HEK293 (cell line): ENCODE measurements around the gene UBAC2.

Source experiments
- CTCF ChIA-PET: fragments of 350-600 bp; formaldehyde crosslinking; extraction: SDS; loops from one replicate; lab custom pipeline; 2021; ENCODE audit warnings: antibody characterized with exemption; lab: Yijun Ruan, JAX
- POLR2A ChIA-PET: fragments of 300-600 bp; formaldehyde crosslinking; extraction: SDS; loops from one replicate; lab custom pipeline; 2020; ENCODE audit warnings: antibody characterized with exemption, inconsistent platforms; lab: Yijun Ruan, JAX
- H3K27ac ChIP-seq: fragments of 200-500 bp; sonication (Bioruptor generic); 2 replicates; pipeline ENCODE4 v1.5.1; 2014; ENCODE audit warnings: low read depth, low read length, control low read depth, inconsistent platforms; ENCODE audit errors: extremely low read depth
- H3K36me3 ChIP-seq, 2 experiments: fragments of 200-500 bp in 1 of 2; sonication (Bioruptor generic) in 1 of 2; 1 replicate in 1 of 2; 2 replicates in 1 of 2; pipeline ENCODE4 v1.5.1; 2014 to 2017; ENCODE audit warnings: inconsistent platforms in 2 of 2, low read length in 2 of 2; ENCODE audit not compliant: control insufficient read depth in 2 of 2, insufficient read depth in 1 of 2
- H3K4me1 ChIP-seq: fragments of 200-500 bp; sonication (Bioruptor generic); 2 replicates; pipeline ENCODE4 v1.5.1; 2014; ENCODE audit warnings: mild to moderate bottlenecking, low read length, inconsistent platforms; ENCODE audit not compliant: control insufficient read depth, insufficient read depth
- H3K4me3 ChIP-seq: 2 replicates; pipeline ENCODE4 v1.5.1; 2011; ENCODE audit warnings: low read depth, mild to moderate bottlenecking, control low read depth, low read length, moderate library complexity
- H3K9me3 ChIP-seq: fragments of 200-500 bp; sonication (Bioruptor generic); 2 replicates; pipeline ENCODE4 v1.5.1; 2014; ENCODE audit warnings: low read depth, low read length, inconsistent platforms; ENCODE audit not compliant: control insufficient read depth, insufficient read depth
- BCL6B ChIP-seq: fragments of 450-650 bp; formaldehyde crosslinking; IDR thresholded peaks from 2 replicates; pipeline ENCODE4 v1.5.1; 2017; ENCODE audit warnings: missing biosample characterization, missing genetic modification characterization
- KLF8 ChIP-seq: fragments of 450-650 bp; formaldehyde crosslinking; IDR thresholded peaks from 2 replicates; pipeline ENCODE4 v1.5.1; 2016; ENCODE audit warnings: missing biosample characterization, missing genetic modification characterization
- PBX3 ChIP-seq: sonication (generic); formaldehyde crosslinking; IDR thresholded peaks from 2 replicates; pipeline ENCODE4 v1.8.1; 2022; ENCODE audit warnings: mild to moderate bottlenecking, moderate library complexity, missing genetic modification reagents
- RBAK ChIP-seq: fragments of 450-650 bp; formaldehyde crosslinking; IDR thresholded peaks from 2 replicates; pipeline ENCODE4 v1.5.1; 2016; ENCODE audit warnings: missing biosample characterization, missing genetic modification characterization
- ZBTB7A ChIP-seq: fragments of 450-650 bp; formaldehyde crosslinking; IDR thresholded peaks from 2 replicates; pipeline ENCODE4 v1.5.1; 2016; ENCODE audit warnings: low read depth, missing biosample characterization, missing genetic modification characterization
- ZFP37 ChIP-seq: fragments of 450-650 bp; formaldehyde crosslinking; IDR thresholded peaks from 2 replicates; pipeline ENCODE4 v1.5.1; 2016; ENCODE audit warnings: missing biosample characterization, missing genetic modification characterization
- ZNF174 ChIP-seq: fragments of 450-650 bp; formaldehyde crosslinking; IDR thresholded peaks from 2 replicates; pipeline ENCODE4 v1.5.0; 2017; ENCODE audit warnings: missing biosample characterization, mild to moderate bottlenecking, missing genetic modification characterization
- ZNF266 ChIP-seq: fragments of 450-650 bp; formaldehyde crosslinking; IDR thresholded peaks from 2 replicates; pipeline ENCODE4 v1.5.1; 2016; ENCODE audit warnings: missing biosample characterization, missing genetic modification characterization, low read depth
- ZNF473 ChIP-seq: fragments of 450-650 bp; formaldehyde crosslinking; IDR thresholded peaks from 2 replicates; pipeline ENCODE4 v1.5.1; 2017; ENCODE audit warnings: missing biosample characterization, missing genetic modification characterization
- ZNF48 ChIP-seq: fragments of 450-650 bp; formaldehyde crosslinking; IDR thresholded peaks from 2 replicates; pipeline ENCODE4 v1.5.1; 2016; ENCODE audit warnings: missing biosample characterization, missing genetic modification characterization
- ZNF514 ChIP-seq: fragments of 450-650 bp; formaldehyde crosslinking; IDR thresholded peaks from 2 replicates; pipeline ENCODE4 v1.5.1; 2016; ENCODE audit warnings: missing biosample characterization, missing genetic modification characterization
- ZNF624 ChIP-seq: fragments of 450-650 bp; formaldehyde crosslinking; IDR thresholded peaks from 2 replicates; pipeline ENCODE4 v1.5.1; 2017; ENCODE audit warnings: missing biosample characterization, missing genetic modification characterization
- ZNF626 ChIP-seq: fragments of 450-650 bp; sonication (Bioruptor Pico); formaldehyde crosslinking; IDR thresholded peaks from 2 replicates; pipeline ENCODE4 v1.5.1; 2018; ENCODE audit warnings: missing biosample characterization, missing genetic modification characterization, inconsistent platforms
- TF ChIP-seq, protein P1 (sequence below): fragments of 450-650 bp; IDR thresholded peaks from 2 replicates; pipeline ENCODE4 v1.5.1; 2018; ENCODE audit warnings: missing biosample characterization, missing genetic modification characterization
- TF ChIP-seq, protein P2 (sequence below): fragments of 450-650 bp; formaldehyde crosslinking; optimal IDR thresholded peaks from 2 replicates; pipeline ENCODE3; 2016; ENCODE audit warnings: missing biosample characterization, mild to moderate bottlenecking, missing genetic modification characterization
- TF ChIP-seq, protein P3 (sequence below): fragments of 450-650 bp; formaldehyde crosslinking; IDR thresholded peaks from 2 replicates; pipeline ENCODE4 v1.5.1; 2016; ENCODE audit warnings: missing biosample characterization, missing genetic modification characterization

Gene UBAC2

DNA sequence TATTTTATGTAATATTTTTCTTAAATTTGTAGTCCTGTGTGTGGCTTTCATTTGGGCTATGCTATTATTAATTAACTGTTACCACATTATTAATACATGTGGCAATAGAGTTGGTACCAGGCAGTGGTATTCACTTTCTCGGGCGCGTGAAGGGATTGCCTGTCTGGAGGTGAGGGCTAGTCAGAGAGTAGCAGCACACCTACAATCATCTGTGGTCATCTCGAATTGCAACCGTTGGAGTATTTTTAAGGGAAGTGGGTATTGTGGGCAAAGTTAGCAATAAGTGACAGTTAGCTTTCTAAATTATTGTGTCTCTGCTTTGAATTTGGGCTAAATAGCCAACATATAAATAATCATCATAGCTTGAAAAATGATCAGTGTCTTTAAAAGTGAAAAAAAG is 77.5 kb downstream of the UBAC2 start:
- Histone ChIP-seq H3K27ac (no peak overlapping the region), H3K9me3 (no peaks in the 10 kb centered on the region), H3K36me3 (no peaks in the 10 kb centered on the region), H3K4me1 (no peaks in the 10 kb centered on the region), H3K4me3 (no peak overlapping the region)
- CTCF ChIA-PET, result interaction anchor here (0.6 kb wide), 2 partner anchors 260 to 924 kb away, joined by 4 to 5 read pairs; no protein-coding TSS in a partner anchor
- TF ChIP-seq, protein P1, sequence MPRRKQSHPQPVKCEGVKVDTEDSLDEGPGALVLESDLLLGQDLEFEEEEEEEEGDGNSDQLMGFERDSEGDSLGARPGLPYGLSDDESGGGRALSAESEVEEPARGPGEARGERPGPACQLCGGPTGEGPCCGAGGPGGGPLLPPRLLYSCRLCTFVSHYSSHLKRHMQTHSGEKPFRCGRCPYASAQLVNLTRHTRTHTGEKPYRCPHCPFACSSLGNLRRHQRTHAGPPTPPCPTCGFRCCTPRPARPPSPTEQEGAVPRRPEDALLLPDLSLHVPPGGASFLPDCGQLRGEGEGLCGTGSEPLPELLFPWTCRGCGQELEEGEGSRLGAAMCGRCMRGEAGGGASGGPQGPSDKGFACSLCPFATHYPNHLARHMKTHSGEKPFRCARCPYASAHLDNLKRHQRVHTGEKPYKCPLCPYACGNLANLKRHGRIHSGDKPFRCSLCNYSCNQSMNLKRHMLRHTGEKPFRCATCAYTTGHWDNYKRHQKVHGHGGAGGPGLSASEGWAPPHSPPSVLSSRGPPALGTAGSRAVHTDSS, result no peak
- TF ChIP-seq, protein P2, sequence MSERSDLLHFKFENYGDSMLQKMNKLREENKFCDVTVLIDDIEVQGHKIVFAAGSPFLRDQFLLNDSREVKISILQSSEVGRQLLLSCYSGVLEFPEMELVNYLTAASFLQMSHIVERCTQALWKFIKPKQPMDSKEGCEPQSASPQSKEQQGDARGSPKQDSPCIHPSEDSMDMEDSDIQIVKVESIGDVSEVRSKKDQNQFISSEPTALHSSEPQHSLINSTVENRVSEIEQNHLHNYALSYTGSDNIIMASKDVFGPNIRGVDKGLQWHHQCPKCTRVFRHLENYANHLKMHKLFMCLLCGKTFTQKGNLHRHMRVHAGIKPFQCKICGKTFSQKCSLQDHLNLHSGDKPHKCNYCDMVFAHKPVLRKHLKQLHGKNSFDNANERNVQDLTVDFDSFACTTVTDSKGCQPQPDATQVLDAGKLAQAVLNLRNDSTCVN (tag by site-specific recombination), result no peak
- no peak for TF ChIP-seq ZNF626
- TF ChIP-seq, protein P3, sequence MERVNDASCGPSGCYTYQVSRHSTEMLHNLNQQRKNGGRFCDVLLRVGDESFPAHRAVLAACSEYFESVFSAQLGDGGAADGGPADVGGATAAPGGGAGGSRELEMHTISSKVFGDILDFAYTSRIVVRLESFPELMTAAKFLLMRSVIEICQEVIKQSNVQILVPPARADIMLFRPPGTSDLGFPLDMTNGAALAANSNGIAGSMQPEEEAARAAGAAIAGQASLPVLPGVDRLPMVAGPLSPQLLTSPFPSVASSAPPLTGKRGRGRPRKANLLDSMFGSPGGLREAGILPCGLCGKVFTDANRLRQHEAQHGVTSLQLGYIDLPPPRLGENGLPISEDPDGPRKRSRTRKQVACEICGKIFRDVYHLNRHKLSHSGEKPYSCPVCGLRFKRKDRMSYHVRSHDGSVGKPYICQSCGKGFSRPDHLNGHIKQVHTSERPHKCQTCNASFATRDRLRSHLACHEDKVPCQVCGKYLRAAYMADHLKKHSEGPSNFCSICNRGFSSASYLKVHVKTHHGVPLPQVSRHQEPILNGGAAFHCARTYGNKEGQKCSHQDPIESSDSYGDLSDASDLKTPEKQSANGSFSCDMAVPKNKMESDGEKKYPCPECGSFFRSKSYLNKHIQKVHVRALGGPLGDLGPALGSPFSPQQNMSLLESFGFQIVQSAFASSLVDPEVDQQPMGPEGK (tag by site-specific recombination), result no peak
- no peak for TF ChIP-seq BCL6B (tag by site-specific recombination)
- TF ChIP-seq ZNF473 (tag by site-specific recombination), result no peak
- TF ChIP-seq ZNF174 (tag by site-specific recombination), result no peak
- no peak for TF ChIP-seq ZNF514 (tag by site-specific recombination)
- TF ChIP-seq ZNF624 (tag by site-specific recombination), result no peak
- no peak for TF ChIP-seq ZNF266
- no peak for TF ChIP-seq ZFP37 (tag by site-specific recombination)
- TF ChIP-seq ZNF48, result no peak
- no peak for TF ChIP-seq RBAK
- TF ChIP-seq KLF8 (tag by site-specific recombination), result no peak
- POLR2A ChIA-PET, result no interaction called here

- CTCF ChIA-PET, result interaction anchor here (0.6 kb wide), 1 partner anchor 925 kb away, joined by 4 read pairs; no protein-coding TSS in a partner anchor
- TF ChIP-seq PBX3 (CRISPR knock-in tag), result no peak
- TF ChIP-seq ZBTB7A (tag by site-specific recombination), result no peak
- TF ChIP-seq, all 188 proteins: peak for 0
These were observed 78.2 kb downstream of the UBAC2 start for GRCh38 chr13:99278843-99279242.

More at GRCh38 chr13:99278843-99279242, 78.2 kb downstream of the UBAC2 start:
- POLR2A ChIA-PET, result no interaction called here
- H3K9me3 ChIP-seq, result no peaks in the 10 kb centered on the region
- no peaks in the 10 kb centered on the region for H3K4me1 ChIP-seq
- H3K27ac ChIP-seq, result no peak overlapping the region
- no peaks in the 10 kb centered on the region for H3K36me3 ChIP-seq
- H3K4me3 ChIP-seq, result no peak overlapping the region
